ENCODE measurements around the gene PPFIA2.
"Not testable (repeated sequence)": the region's sequence is repeated elsewhere in the genome, so short reads cannot be mapped to it uniquely, and the experiment has no call there.

PPFIA2 gene

GRCh38 chr12:81591256-81591655 lies 167.9 kb downstream of the PPFIA2 start:
- no peak for ATAC-seq
- no peak for TF ChIP-seq OSR1 (CRISPR knock-in tag; IDR thresholded peaks at IDR 0.05)
- no peak for TF ChIP-seq BACH2 (CRISPR knock-in tag; IDR thresholded peaks at IDR 0.05; ENCODE audit: borderline replicate concordance)
- no peak for TF ChIP-seq TCF4 (CRISPR knock-in tag; IDR thresholded peaks at IDR 0.05; ENCODE audit: borderline replicate concordance)
- TF ChIP-seq CSDC2 (CRISPR knock-in tag; IDR thresholded peaks at IDR 0.05), result no peak
- TF ChIP-seq CREB5 (CRISPR knock-in tag; IDR thresholded peaks at IDR 0.05; ENCODE audit: low read depth), result no peak
- TF ChIP-seq ARNTL (CRISPR knock-in tag; IDR thresholded peaks at IDR 0.05; ENCODE audit: borderline replicate concordance, low read depth), result no peak
- TF ChIP-seq ISL1 (CRISPR knock-in tag; IDR thresholded peaks at IDR 0.05), result no peak
- TF ChIP-seq ZNF8 (CRISPR knock-in tag; IDR thresholded peaks at IDR 0.05), result no peak
- no peak for TF ChIP-seq GLIS3 (CRISPR knock-in tag; IDR thresholded peaks at IDR 0.05)
- no peak for TF ChIP-seq POU6F1 (CRISPR knock-in tag; IDR thresholded peaks at IDR 0.05; ENCODE audit: borderline replicate concordance, low read depth)
- TF ChIP-seq SNAI2 (CRISPR knock-in tag; IDR thresholded peaks at IDR 0.05), result no peak
- TF ChIP-seq ZFP3 (CRISPR knock-in tag; IDR thresholded peaks at IDR 0.05), result no peak
- TF ChIP-seq RARB (CRISPR knock-in tag; IDR thresholded peaks at IDR 0.05), result no peak
- no peak for TF ChIP-seq TOX (CRISPR knock-in tag; IDR thresholded peaks at IDR 0.05; ENCODE audit: borderline replicate concordance)
- no peak for TF ChIP-seq ZNF70 (CRISPR knock-in tag; IDR thresholded peaks at IDR 0.05)
- no peak for TF ChIP-seq ZFP30 (CRISPR knock-in tag; IDR thresholded peaks at IDR 0.05)
- TF ChIP-seq ZNF565 (CRISPR knock-in tag; conservative IDR thresholded peaks at IDR 0.05; ENCODE audit: low read depth), result no peak
- TF ChIP-seq CSRNP3 (CRISPR knock-in tag; IDR thresholded peaks at IDR 0.05), result no peak
- no peak for TF ChIP-seq ZC3H10 (CRISPR knock-in tag; IDR thresholded peaks at IDR 0.05)
- TF ChIP-seq ESRRG (CRISPR knock-in tag; IDR thresholded peaks at IDR 0.05), result no peak

GRCh38 chr12:81590703-81591102 lies 168.4 kb downstream of the PPFIA2 start:
- not testable (repeated sequence) for ATAC-seq

GRCh38 chr12:81588235-81589008 lies 170.7 kb downstream of the PPFIA2 start:
- ATAC-seq, result no peak
- no peak for TF ChIP-seq ARNTL (CRISPR knock-in tag; IDR thresholded peaks at IDR 0.05; ENCODE audit: borderline replicate concordance, low read depth)
- TF ChIP-seq ZNF70 (CRISPR knock-in tag; IDR thresholded peaks at IDR 0.05), result no peak
- no peak for TF ChIP-seq ZC3H10 (CRISPR knock-in tag; IDR thresholded peaks at IDR 0.05)
- TF ChIP-seq CSDC2 (CRISPR knock-in tag; IDR thresholded peaks at IDR 0.05), result no peak
- no peak for TF ChIP-seq TOX (CRISPR knock-in tag; IDR thresholded peaks at IDR 0.05; ENCODE audit: borderline replicate concordance)
- TF ChIP-seq SNAI2 (CRISPR knock-in tag; IDR thresholded peaks at IDR 0.05), result no peak
- no peak for TF ChIP-seq ZNF565 (CRISPR knock-in tag; conservative IDR thresholded peaks at IDR 0.05; ENCODE audit: low read depth)
- TF ChIP-seq CREB5 (CRISPR knock-in tag; IDR thresholded peaks at IDR 0.05; ENCODE audit: low read depth), result no peak
- no peak for TF ChIP-seq ZFP30 (CRISPR knock-in tag; IDR thresholded peaks at IDR 0.05)
- no peak for TF ChIP-seq ZNF8 (CRISPR knock-in tag; IDR thresholded peaks at IDR 0.05)
- no peak for TF ChIP-seq ISL1 (CRISPR knock-in tag; IDR thresholded peaks at IDR 0.05)
- TF ChIP-seq BACH2 (CRISPR knock-in tag; IDR thresholded peaks at IDR 0.05; ENCODE audit: borderline replicate concordance), result no peak
- no peak for TF ChIP-seq OSR1 (CRISPR knock-in tag; IDR thresholded peaks at IDR 0.05)
- TF ChIP-seq CSRNP3 (CRISPR knock-in tag; IDR thresholded peaks at IDR 0.05), result no peak
